DMS 273 treated with DMSO at 0.1 percent for 48 hours (cell line): Measurements from ENCODE around the gene KIF2A.

Experiments
- DNase-seq: peaks from one replicate; lab custom pipeline; 2025; lab: John Stamatoyannopoulos, UW

The KIF2A gene

DNA sequence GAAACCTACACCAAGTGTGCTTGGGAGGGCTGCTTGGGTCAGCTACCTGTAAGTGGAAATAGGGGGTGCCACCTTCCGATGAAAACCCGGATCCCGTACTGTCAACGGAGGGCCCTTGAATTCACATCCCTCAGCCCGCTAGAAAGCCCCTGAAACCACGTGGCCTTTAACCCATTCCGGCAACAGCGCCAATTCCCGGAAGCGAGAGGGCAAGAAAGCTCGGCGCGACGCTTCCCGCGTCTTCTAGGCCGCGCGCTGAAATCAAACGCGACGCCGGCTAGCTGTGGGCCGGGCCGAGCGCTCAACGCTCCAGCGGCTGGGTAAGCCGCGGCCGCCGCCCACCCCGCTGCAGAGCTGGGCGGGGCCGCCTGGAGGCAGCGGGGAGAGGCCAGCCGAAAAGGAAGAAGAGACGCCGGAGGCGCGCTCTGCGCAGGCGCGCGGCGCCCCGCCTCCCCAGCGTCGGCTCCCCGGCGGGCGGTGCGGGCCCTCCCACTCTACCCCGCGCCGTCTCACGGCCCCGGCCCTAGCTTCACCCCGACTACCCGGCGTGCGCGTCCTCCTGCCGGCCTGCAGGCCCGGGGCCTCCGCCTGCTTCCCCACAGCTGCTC is at the start of gene KIF2A:
TSS of gene KIF2A (plus strand) at position 492 of the 608 bp plus-strand sequence. CDS start 267 bp downstream, outside the sequence.
- DNase-seq, result peak; percentile 90

DNA sequence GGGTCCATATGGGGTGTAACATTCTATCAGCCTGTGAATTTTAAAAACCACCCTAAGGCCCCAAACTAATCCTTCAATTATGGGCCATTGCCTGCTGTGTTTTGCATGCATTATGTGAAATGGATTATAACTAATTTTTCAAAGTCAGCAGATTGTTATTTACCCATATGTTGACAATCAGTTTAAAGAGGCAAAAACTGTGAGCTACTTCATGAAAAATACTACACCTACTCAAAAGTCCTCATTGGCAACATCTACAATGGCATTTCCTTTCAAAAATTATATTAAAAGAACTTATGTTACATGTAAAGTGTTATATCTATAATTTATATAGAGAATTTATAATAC is 49.0 kb upstream of the KIF2A start:
- no peak for DNase-seq

DNA sequence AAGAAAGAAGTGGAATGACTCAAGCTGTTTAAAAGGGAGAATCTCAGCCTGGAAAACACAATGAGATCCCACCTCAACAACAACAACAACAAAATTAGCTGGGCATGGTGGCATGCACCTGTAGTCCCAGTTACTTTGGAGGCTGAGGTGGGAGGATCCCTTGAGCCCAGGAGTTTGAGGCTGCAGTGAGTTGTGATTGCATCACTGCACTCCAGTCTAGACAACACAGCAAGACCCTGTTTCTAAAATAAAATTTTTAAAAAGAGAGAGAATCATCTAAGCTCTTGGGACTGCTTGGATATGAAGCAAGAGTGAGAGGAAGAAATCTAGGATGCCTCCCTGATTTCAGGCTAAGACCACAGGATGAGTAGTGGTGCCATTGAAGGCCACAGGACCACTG is 47.4 kb upstream of the KIF2A start:
- no peak for DNase-seq

DNA sequence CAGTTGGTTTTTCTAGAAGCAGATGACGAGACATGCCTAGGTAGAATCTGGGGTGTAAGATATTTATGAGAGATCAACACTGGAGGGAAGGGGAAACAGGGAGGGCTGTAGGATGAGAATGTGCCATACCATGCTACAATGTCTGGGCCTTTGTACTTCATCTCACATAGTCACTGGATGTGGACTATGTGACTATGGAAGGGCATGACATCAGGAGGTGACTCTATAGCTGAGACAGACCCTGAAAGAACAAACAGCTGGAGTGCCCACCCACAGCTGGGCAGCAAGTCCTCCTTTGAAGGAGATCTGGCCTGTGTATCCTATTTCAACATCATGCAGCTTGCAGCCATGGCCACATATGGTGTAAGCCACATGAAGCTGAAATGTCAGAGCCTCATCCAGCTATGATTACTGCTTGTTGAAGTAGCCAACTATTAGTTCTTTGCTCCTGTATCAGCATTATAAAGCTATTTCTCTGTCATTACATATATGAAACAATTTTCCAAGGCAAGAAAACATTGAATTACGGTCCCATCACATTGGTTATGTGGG is 46.2 kb upstream of the KIF2A start:
- peak; percentile 86 for DNase-seq

DNA sequence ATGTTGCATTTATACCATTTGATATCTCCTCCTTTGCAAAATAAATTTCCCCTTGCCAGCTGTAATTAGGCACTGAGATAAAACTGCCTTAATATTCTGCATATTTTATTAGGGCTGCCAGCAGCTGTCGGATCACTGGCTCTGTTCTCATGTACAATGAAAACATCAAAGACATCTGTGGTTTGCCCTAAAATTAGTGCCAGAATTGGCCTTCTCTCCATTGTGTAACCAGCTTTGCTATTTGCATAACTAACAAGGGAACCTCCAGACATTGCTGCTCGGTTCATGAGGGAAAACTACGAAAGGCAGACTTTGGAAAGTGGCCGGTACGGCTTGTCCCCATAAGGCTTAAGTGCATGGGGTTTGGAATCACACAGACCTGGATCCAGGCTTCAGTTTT is 45.5 kb upstream of the KIF2A start:
- DNase-seq, result peak; percentile 67

DNA sequence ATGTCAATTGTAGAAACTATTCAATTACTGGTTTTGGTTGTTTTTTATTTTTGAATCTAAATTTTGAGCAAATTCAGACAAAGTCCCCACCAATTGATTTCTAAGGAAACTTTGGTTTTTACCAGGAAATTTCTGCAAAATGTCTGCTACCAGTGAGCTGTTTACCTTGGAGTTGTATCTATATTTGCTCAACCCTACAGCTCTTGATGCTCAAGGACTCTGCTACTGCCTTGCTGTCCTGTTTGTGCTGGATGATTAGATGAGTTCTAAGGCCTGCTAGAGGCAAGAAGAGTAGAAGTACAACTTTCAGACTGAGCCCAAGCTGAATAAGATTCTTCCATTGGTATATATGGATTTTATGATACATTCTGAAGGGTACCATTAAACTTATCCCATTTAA is 42.6 kb upstream of the KIF2A start:
- DNase-seq, result no peak

DNA sequence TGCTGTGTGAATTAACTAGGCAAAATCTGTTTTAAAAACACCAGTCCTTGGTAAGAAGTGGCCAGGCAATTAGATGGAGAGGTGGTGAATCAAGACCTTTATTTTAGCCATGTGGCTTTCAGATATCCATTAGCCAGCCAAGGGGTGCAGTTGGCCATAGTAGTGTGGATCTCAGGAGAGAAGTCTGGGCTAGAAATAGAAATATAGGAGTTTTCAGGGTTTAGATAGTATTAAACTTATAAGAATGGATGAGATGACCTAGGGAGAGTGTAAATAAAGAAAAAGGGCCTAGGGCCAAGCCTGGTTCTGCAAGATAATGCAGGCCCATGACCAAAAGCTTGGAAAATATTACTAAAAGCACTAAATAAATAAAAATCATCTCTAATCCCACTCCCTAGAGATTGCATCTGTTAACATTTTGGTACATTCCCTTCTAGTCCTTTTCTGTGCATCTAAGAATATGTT is 40.3 kb upstream of the KIF2A start:
- no peak for DNase-seq

DNA sequence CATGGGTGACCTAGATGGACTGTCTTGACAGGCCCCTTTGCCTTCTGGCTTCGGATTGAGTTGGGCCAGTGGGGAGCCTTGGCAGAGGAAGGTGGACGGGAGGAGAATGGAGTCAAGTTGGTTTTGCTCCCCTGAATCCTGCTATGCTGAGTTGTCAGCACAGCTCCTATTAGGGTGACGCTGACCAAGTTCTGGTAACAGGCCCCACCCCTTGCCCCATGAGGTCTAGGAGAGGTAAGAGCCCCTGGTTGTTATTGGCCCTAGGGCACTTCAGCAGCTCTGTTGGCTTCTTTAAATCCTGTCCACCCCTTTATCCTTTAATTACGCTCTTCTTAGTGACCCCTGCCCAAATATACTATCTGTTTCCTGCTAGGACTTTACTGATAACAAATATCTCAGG is 39.4 kb upstream of the KIF2A start:
- DNase-seq, result no peak

DNA sequence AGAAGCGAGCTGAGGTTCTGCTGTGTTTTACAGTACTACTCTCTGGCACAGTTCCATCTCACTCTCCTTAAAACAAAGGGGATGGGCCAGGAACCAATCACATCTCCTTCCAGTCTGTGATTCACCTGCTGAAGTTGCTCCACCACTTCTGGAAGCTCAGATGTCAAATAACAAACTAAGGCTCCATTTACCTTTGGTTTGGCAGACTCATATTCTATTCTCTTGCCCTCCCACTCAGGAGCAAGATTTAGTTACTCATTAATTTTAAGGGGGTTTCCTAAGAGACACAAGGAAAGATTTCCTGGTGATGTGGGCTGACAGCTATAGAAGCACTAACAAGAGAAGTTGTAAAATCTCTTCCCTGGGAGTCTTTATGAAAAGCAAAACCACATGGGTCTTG is 37.8 kb upstream of the KIF2A start:
- peak; percentile 5 for DNase-seq

DNA sequence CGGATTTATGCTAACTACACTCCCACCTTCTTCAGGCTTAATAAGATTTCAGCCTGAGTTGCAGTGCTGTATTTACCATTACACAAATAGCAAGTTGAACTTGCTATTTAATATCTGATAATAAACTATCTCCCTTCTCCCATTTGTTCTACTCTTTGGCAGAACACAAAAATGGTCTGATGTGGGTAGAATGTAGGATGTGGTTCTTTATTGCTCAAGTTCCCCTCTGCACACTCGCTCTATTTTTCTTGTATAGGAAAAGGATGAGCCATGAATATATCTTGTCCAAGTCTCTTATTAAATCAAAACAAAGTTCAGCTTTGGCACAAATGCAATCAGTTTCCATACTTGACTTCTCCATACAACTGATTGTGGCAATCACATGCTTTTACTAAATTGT is 37.2 kb upstream of the KIF2A start:
- DNase-seq, result no peak

DNA sequence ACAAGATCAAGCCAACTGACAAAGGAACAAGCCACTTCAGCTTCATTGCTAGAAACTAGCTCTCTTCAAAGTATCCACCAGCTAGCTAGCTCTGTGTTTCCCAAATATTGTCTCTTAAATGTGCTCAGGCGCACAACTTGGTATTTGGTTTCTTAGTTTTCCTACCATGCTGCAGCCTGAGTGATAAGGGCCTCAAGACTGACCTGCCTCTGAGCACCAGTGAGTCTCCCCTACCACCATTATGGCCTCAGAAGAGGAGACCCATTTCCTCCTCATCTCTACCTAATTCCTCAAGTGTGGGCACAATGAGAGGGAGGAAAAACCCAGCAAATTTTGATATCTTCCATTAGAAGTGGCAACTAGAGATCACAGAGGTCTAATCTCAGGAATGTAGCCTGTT is 34.6 kb upstream of the KIF2A start:
- DNase-seq, result no peak

DNA sequence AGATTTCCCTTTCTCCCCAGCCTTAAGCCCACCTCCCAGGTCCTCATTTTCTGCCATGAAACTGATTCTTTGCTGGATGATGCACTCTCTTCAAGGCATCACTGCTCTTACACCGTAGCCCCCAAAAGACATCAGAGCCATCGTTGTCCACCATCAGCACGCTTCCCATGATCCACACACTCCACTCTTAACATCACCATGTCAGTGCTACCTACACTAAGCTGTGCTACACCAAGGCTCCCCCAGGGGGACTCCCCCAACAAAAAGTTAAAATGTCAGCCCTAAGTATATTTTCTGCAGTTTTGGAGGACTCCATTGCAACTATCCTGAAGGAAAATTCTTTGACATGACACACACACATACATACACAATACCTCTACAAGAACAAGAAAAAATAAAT is 34.1 kb upstream of the KIF2A start:
- DNase-seq, result no peak

DNA sequence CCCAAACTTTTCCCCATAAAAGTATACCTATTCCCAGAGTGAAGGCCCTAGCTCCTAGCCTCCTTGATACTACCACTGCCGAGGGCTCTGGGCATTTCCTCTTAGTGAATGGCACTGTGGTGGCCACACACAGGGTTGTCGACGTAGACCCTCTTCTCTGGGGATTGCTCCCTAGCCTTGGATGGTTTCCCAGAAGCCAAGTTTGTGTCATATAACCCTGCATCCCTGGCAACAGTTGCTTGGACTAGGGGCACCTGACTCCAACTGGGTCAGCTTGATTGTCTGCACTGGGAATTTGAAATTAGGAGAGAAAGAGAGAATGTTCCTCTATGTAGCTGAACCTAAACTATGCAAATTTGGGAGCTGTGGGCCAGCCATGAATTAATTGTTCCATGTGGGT is 32.3 kb upstream of the KIF2A start:
- no peak for DNase-seq

DNA sequence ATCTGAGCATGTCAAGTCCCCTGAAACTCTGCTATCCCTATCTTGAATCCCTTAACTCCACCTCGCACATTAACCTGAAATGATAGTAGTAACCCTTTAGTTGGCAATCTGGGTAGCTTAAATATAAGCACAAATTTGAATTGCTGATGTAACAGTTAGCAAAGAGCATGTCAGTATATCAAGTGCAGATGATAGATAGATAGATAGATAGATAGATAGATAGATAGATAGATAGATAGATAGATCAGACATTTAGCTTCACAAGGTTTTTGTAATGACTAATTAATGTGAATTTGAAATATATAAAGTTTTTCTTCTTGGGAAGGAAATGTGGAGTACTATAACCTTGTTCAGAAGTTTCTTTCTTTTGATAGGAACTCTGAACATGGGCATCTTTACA is 30.4 kb upstream of the KIF2A start:
- DNase-seq, result no peak

DNA sequence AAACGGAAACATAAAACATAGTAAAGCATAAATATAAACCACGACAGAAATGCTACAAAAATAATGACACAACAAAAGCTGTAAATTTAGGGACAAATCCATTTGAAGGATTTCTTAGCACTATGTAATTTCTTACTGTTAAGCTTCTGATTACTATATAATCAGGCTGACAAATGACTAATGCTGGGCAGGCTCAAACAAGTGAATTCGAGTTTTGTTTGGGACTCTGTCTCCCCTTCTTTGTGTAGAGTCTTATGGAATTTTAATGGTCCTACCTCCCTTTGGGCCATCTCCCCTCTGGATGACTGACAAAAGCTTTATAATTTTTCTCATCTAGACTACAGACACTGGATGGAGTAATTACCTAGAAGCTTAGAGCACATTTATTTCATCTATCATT is 24.6 kb upstream of the KIF2A start:
- no peak for DNase-seq

DNA sequence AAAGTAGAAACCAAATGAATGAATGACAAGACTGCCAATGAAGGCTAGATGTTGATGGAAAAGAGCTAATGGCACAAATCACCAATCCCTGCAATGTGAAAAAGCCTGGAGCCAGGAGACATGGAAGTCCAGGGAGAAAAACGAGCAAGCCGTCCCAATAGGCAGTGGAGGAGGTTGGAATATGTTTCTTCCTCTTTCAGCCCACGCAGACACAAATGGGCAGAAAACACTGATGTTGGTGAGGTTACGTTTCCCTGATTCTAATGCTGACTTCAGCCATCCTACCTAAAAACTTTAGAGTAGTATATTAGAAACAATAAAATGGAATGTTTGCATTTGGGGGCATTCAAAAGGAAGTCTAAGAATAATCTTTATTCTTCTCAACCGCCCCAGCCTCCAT is 23.9 kb upstream of the KIF2A start:
- DNase-seq, result no peak

DNA sequence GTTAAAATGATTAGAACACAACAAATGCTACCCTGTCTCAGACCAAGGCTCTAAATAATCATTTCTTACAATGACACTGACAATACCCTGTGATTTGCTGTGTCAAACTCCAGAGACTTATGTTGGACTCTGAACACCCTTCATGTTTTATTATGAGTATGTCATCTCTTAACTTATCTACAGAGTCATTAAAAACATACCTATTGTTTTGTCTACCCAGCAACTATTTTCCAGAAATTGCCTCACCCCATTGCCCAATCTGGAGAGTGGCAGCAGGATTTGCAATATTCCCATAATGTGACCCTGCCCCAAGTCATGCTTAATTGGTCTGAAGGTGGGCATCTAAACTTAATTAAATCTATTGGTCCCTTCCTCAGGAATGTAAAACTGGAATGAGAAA is 23.0 kb upstream of the KIF2A start:
- no peak for DNase-seq

DNA sequence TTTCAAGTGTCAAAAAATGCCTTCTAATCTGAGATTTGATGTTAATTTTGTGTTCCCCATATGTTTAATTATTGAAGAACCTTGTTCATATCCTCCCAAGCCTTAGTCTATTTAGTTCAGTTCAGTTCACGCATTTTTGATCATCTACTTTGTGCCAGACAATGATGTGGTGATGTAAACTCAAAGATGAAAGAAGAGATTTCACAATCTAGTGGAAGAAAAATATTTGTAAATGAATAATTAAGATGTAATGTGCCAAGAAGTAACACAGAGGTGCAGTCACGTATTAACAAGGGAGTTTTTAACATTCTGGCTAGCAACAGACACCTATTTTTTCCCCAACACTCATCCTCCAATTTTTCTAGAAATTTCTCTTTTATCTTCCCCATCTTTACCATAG is 22.1 kb upstream of the KIF2A start:
- no peak for DNase-seq

DNA sequence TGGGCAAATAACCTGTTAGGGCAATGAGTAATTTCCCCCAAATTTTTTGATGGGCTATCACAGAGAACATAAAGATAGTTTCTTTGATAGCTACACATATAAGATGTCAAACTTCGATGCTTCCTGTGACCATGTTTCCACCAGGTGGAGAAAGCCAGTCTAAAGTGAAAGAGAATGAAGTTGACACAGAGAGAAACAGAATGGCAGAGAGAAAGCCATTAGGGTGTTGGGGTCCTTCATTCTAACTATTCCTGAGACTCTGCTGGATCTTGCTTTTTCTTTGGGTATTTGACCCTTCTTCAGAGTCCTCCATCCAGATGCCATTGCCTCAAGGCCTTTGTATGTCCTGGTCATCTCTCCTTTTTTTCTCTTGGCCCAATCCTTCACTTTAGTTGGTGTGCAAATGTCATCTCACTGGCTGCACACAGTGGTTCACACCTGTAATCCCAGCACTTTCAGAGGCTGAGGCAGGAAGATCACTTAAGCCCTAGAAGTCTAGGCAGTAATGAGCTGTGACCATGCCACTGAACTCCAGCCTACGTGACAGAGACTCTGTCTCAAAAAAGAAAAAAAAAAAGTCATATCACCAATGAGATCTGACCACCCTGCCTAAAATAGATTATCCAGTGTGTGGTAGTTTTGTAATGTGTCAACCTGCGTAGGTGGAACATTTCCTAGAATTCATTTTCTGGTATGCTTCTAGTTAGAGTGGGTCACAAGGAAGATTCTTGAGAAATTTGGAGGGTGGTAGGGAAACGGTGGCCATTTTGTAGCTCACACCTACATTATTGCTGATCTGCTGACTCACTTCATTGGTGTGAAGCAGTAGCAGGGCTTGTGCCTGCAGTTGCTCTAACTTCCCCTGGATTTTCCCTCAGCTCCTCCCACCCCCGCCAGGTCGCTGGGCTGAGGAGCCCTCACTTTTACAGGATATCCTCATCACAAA is 20.8 kb upstream of the KIF2A start:
- no peak for DNase-seq

DNA sequence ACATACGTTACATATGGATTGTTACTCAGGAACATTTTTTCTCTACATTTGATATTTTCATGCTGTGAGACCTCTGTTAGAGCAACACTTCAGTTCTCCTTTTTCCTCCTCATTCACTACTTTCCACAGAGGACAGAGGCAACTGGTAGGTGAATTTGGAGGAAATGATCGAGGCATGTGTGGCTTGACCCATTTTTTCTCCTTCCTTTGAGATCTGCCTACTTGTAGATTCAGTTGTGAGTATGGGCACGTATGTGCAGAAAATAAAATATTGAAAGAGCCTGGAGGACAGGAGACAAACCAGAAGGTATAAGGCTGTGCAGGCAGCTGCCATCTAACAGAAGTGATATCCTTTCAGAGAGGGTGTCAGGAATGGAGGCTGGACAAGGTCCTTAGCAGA is 19.2 kb upstream of the KIF2A start:
- DNase-seq, result no peak

DNA sequence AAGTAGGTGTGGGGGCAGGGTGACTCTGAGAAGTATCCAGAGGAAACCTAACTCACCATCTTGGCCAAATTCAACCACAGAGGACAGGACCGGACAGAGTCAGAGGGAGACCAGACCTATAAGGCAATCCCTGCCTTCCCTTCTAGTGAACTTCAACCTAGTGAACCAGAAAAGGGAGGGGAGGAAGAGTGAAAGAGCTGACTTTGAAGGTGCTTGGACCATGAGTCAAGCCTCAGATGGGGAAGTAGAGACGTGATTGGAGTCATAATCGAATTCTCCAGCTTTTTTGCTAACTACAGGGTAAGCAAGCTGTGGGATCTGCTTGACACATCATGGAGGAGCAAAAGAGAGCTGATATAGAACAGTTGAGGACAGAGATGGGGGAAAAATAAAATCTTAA is 18.8 kb upstream of the KIF2A start:
- DNase-seq, result no peak

DNA sequence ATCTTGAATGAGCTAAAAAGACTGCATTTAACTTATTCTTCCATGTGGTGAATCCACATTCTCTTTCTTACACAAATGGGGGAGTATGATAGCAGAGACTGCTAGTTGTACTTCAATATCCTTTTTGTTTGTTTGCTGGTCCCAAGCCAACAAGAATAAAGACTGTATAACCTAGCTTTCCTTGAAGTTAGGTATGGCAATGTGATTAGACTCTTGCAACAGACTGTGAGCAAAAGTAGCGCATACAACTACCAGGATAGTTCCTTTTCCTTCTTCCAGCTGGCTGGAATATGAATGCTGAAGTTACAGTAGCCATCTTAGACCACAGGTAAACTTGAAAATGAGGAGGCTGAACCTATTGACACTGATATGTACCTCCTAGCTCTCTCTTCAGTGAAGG is 17.9 kb upstream of the KIF2A start:
- DNase-seq, result no peak

DNA sequence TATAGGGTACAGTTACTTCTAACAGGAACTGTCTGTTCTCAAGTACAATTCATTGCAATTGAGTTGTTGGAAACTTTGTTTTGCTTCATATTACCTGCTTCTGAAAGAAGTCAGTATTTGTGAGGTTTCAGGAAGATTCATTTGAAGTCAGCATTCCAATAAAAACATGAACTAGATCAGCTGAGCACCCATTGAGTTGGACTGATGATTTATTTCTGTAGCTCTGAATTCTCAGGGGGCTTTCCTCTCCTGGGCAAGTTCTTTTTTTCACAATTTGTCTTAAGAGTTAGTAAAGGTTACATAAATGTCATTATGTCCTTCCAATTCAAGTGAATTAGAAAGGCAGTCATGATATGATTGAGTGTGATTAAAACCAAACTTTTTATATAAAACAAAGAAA is 16.2 kb upstream of the KIF2A start:
- no peak for DNase-seq
